SJSA1 (cell line): Measurements from ENCODE around the gene RASGRP1. TPM values are rescaled to one million over a fixed set of nuclear protein-coding genes. Genes with fewer than 3 reads are reported as not detected.

Experiments
- DNase-seq, 2 experiments: peaks; one replicate each; pipeline ENCODE4 v3.0.0-alpha.2; 2015 to 2020; ENCODE audit warnings: low spot score in 2 of 2, low read depth in 1 of 2
- H3K27ac ChIP-seq: fragments of 250-450 bp; sonication (Bioruptor Pico); 2 replicates; pipeline ENCODE4 v1.5.1; 2020; ENCODE audit warnings: mild to moderate bottlenecking, moderate library complexity
- H3K27me3 ChIP-seq: fragments of 250-450 bp; sonication (Bioruptor Pico); replicated peaks from 2 replicates; pipeline ENCODE4 v1.5.1; 2020; ENCODE audit warnings: mild to moderate bottlenecking, moderate library complexity
- H3K36me3 ChIP-seq: fragments of 250-450 bp; sonication (Bioruptor Pico); 2 replicates; pipeline ENCODE4 v1.5.1; 2020; ENCODE audit warnings: mild to moderate bottlenecking
- H3K4me1 ChIP-seq: fragments of 250-450 bp; sonication (Bioruptor Pico); replicated peaks from 2 replicates; pipeline ENCODE4 v1.6.1; 2021; ENCODE audit warnings: mild to moderate bottlenecking
- H3K4me3 ChIP-seq: fragments of 250-450 bp; sonication (Bioruptor Pico); 2 replicates; pipeline ENCODE4 v1.5.1; 2020; ENCODE audit warnings: mild to moderate bottlenecking
- H3K9me3 ChIP-seq: fragments of 250-450 bp; sonication (Bioruptor Pico); replicated peaks from 2 replicates; pipeline ENCODE4 v1.5.1; 2020; ENCODE audit warnings: mild to moderate bottlenecking
- total RNA-seq: library from RNA; depleted of rRNA; stranded (reverse); fragments of >200 nt; shearing (Covaris generic); gene quantifications from 2 replicates; pipeline ENCODE4 v1.2.3, GENCODE V29; 2014

RASGRP1 gene
- total RNA-seq, 1 experiment from 2014 or later, result not detected

DNA sequence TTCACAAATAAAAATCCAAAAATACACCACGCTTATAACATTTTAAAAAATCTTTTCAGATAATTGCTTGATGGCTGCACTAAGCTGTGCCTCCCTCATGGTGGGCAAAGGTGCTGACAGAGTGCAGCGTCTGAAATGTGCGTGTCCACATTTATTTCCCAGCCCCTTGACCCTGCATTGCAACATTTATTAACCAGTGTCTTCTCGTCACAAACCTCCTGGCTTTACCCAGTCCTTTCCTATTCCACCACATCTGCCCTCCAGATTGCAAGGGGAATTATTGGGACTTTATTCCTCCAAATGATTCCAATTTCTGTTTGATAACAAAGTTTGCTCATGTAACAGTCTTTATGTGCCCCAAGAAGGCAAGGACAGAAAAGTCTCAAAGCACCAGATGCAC lies 5.5 kb downstream of the RASGRP1 start:
- Histone ChIP-seq H3K36me3 (no peaks in the 10 kb centered on the region), H3K27ac (no peak overlapping the region), H3K27me3 (peaks cover 7% of the 10 kb centered on the region), H3K9me3 (no peaks in the 10 kb centered on the region; the same call in 1 of the 2 replicates), H3K4me3 (no peak overlapping the region), H3K4me1 (peaks cover 4% of the 10 kb centered on the region)
- DNase-seq, result no peak

- Histone ChIP-seq H3K4me1 (no peaks in the 10 kb centered on the region), H3K9me3 (no peaks in the 10 kb centered on the region), H3K27me3 (peaks cover 3% of the 10 kb centered on the region; the same call in 1 of the 2 replicates), H3K27ac (no peak overlapping the region), H3K36me3 (no peaks in the 10 kb centered on the region), H3K4me3 (no peak overlapping the region)
- DNase-seq, result no peak
These were observed 6.1 kb downstream of the RASGRP1 start for GRCh38 chr15:38558372-38559059.

GRCh38 chr15:38557921-38558320 lies 6.7 kb downstream of the RASGRP1 start:
- DNase-seq, result no peak
- no peak overlapping the region for H3K4me3 ChIP-seq
- H3K4me1 ChIP-seq, result no peaks in the 10 kb centered on the region
- peaks cover 3% of the 10 kb centered on the region; the same call in 1 of the 2 replicates for H3K27me3 ChIP-seq
- no peaks in the 10 kb centered on the region for H3K9me3 ChIP-seq
- H3K27ac ChIP-seq, result no peak overlapping the region
- no peaks in the 10 kb centered on the region for H3K36me3 ChIP-seq

DNA sequence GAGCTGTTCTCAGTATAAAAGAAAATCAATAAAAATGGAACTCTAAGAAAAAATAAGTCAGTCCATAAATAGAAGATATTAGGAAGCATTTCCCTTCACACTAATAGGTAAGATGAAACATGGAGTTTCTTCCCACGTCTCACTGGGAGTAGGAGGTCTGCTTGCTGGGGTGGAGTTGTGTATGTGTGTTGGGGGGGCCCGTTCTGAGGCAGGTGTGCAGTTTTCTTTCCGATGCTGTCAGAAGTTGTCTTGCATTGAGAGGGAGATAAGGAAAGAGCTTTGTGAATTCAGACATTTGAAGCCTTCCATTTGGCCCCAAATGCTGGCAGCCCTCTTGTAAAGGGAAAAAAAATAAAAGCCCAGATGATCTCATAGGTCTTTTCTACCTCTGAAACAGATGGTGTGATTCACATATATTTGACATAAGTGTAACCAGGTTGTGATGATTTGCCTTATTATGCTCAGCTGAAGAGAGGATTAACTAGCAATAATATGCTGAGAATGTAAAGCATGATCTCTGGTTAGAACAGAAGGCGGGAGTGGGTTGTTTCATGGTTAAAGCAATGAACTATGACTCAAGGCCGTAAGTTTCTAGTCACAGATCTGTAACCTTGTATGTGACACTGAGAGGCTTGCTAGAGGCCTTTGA lies 8.8 kb downstream of the RASGRP1 start:
- H3K4me1 ChIP-seq, result no peaks in the 10 kb centered on the region
- H3K27me3 ChIP-seq, result peaks cover 9% of the 10 kb centered on the region
- no peaks in the 10 kb centered on the region for H3K9me3 ChIP-seq
- H3K4me3 ChIP-seq, result no peak overlapping the region
- no peak overlapping the region for H3K27ac ChIP-seq
- no peak for DNase-seq
- H3K36me3 ChIP-seq, result no peaks in the 10 kb centered on the region

- Histone ChIP-seq H3K36me3 (no peaks in the 10 kb centered on the region), H3K9me3 (no peaks in the 10 kb centered on the region), H3K27ac (no peak overlapping the region), H3K27me3 (peaks cover 9% of the 10 kb centered on the region), H3K4me3 (no peak overlapping the region), H3K4me1 (no peaks in the 10 kb centered on the region)
- DNase-seq, result no peak
These were observed 10.3 kb downstream of the RASGRP1 start for GRCh38 chr15:38554354-38554753.

DNA sequence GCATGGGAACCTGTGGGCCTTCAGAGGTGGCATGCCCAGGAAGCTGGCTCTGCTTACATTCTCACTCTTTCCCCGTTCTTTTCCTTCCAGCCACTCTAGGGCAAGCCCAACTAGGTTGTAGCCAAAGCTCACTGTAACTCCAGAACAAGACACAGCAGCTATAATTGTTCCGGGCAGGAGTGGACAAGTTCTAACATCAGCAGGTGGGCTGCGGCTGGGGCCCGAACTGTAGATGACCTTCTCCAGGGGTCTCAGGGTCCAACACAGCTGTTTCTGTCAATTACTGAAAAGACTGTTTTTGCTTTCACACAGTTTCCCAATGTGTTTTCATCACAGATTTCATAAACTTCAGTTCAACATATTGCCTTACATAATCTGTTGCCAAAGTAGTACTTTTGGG lies 11.5 kb downstream of the RASGRP1 start:
- no peaks in the 10 kb centered on the region for H3K4me1 ChIP-seq
- no peak overlapping the region for H3K4me3 ChIP-seq
- peaks cover 9% of the 10 kb centered on the region for H3K27me3 ChIP-seq
- DNase-seq, result no peak
- H3K36me3 ChIP-seq, result no peaks in the 10 kb centered on the region
- no peaks in the 10 kb centered on the region for H3K9me3 ChIP-seq
- H3K27ac ChIP-seq, result no peak overlapping the region

- Histone ChIP-seq H3K4me1 (no peaks in the 10 kb centered on the region), H3K36me3 (no peaks in the 10 kb centered on the region), H3K27ac (no peak overlapping the region), H3K27me3 (peaks cover 6% of the 10 kb centered on the region), H3K4me3 (no peak overlapping the region), H3K9me3 (no peaks in the 10 kb centered on the region)
- no peak for DNase-seq
These were observed 12.6 kb downstream of the RASGRP1 start for GRCh38 chr15:38551720-38552648.

DNA sequence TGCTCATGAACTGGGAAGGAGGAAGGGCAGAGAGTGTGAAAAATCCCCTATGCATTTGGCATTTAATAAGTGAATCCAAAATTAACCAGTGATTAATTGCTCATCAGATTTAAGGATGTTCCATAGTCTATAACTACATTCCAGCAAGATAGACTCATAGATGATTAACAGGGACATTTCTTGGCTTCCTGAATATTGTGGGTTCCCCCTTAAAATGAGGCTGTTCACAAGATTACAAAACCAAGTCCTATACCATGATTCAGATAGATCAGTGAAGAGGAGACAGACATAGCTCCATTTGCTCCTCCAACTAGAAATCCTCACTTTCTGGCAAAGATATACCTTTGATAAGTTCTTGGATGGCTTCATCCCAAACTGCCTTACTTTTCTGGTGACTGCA lies 15.4 kb downstream of the RASGRP1 start:
- H3K4me1 ChIP-seq, result no peaks in the 10 kb centered on the region
- no peaks in the 10 kb centered on the region for H3K9me3 ChIP-seq
- DNase-seq, result no peak
- H3K27ac ChIP-seq, result no peak overlapping the region
- H3K4me3 ChIP-seq, result no peak overlapping the region
- H3K36me3 ChIP-seq, result no peaks in the 10 kb centered on the region
- peaks cover 8% of the 10 kb centered on the region; the same call in 1 of the 2 replicates for H3K27me3 ChIP-seq

DNA sequence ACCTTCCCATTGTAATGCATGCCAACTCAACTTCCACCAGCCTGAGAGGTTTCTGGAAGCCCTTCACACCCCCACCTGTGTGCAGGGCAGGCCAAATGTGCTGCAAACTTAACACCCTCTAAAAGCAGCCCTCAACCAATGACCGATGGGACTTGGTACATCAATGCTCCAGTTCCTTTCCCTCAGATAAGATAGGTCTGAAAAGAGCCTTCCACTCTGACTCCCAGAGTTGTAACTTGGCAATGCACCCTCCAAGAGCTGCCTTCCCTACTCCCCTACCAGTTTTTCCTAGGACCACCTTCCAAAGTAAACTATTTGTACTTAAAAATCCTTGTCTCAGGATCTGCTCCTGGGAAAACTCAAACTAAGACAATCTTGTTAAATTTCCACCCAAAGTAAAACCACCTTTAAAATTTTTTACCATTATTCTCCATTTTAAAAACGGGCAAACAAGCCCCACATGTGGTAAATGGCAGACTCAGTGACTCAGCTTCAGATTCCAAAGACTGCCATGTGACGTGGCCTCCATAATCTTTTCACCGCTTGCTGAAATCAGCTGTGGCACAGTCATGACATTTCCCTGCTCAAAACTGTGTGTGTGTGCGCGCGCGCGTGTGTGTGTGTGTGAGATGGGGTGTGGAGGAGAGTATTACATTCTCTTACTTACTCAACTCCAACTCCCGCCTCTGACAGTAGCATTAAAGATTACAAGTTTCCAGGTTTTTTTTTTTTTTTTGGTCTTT lies 17.2 kb downstream of the RASGRP1 start:
- no peaks in the 10 kb centered on the region for H3K9me3 ChIP-seq
- peaks cover 4% of the 10 kb centered on the region; the same call in 1 of the 2 replicates for H3K27me3 ChIP-seq
- no peak overlapping the region for H3K27ac ChIP-seq
- DNase-seq, result no peak
- no peaks in the 10 kb centered on the region for H3K36me3 ChIP-seq
- H3K4me1 ChIP-seq, result no peaks in the 10 kb centered on the region
- no peak overlapping the region for H3K4me3 ChIP-seq

- H3K27ac ChIP-seq, result no peak overlapping the region
- no peaks in the 10 kb centered on the region for H3K4me1 ChIP-seq
- no peaks in the 10 kb centered on the region for H3K9me3 ChIP-seq
- no peaks in the 10 kb centered on the region for H3K36me3 ChIP-seq
- 0 out of 2 replicates have a peak, but pooled peaks cover 2% of the 10 kb centered on the region for H3K27me3 ChIP-seq
- H3K4me3 ChIP-seq, result no peak overlapping the region
- no peak for DNase-seq
These were observed 19.4 kb downstream of the RASGRP1 start for GRCh38 chr15:38545179-38545578.

DNA sequence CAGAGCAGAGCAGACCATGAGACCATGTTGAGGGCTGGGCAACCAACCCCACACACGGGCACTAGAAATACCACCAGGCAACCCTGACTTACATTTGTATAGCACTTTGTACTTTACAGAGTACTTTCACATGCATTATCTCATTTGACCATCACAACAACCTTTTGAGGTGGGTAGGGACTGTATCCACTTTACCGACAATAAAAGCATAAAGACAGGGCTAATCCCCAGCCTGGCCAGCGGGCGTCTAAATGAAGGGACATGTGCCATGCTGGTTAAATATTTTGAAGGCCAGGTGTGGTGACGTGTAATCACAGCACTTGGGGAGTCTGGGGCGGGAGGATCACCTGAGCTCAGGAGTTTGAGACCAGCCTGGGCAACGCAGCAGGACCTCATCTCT lies 23.6 kb downstream of the RASGRP1 start:
- H3K4me1 ChIP-seq, result peaks cover 8% of the 10 kb centered on the region; the same call in 1 of the 2 replicates
- DNase-seq, result no peak
- H3K36me3 ChIP-seq, result no peaks in the 10 kb centered on the region
- no peaks in the 10 kb centered on the region for H3K27me3 ChIP-seq
- no peaks in the 10 kb centered on the region for H3K9me3 ChIP-seq
- no peak overlapping the region for H3K27ac ChIP-seq
- H3K4me3 ChIP-seq, result no peak overlapping the region

DNA sequence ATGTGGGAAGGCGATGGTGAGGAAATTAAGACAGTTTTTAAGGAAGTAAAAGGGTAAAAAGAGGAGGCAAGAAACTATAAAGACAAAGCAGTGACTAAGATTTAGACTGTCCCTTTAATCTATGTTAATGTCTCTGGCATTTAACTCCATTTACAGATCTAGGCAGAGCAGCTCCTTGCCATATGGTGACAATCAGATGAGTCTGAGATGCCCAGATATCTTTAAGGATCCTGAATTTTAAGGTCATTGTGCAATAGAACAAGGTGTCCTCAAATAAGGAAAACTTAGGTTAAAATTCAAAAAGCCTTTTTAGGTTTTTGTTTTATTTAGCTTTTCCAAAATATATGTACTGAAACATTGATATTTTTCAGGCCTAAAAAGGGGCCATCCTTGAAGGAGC lies 24.1 kb downstream of the RASGRP1 start:
- Histone ChIP-seq H3K9me3 (no peaks in the 10 kb centered on the region), H3K27ac (no peak overlapping the region)
- DNase-seq, result no peak

DNA sequence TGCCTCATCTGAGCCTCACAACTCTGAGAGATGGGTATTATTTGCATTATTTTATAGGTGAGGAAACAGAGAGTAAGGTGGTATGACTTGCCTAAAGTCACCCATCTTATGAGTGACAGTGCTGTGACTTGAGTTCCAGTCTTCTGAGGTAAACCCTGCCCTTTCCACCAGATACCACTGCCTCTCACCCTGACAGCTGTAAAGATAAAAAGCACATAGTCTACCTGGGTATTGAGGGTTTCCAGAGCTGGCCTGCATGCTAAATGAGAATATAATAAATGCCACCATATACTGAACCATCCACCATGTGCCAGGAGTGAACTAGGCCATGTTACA lies 25.6 kb downstream of the RASGRP1 start:
- Histone ChIP-seq H3K9me3 (no peaks in the 10 kb centered on the region), H3K36me3 (no peaks in the 10 kb centered on the region), H3K4me3 (no peak overlapping the region), H3K27ac (no peak overlapping the region), H3K27me3 (no peaks in the 10 kb centered on the region), H3K4me1 (peaks cover 8% of the 10 kb centered on the region; the same call in 1 of the 2 replicates)
- DNase-seq, result no peak

More for the DNA sequence above, 24.1 kb downstream of the RASGRP1 start:
- no peaks in the 10 kb centered on the region for H3K27me3 ChIP-seq
- no peaks in the 10 kb centered on the region for H3K36me3 ChIP-seq
- peaks cover 8% of the 10 kb centered on the region; the same call in 1 of the 2 replicates for H3K4me1 ChIP-seq
- H3K4me3 ChIP-seq, result no peak overlapping the region
